HG03025 (cell line): ENCODE data around the gene AUH.
A peak's percentile ranks its signal among the peaks of the same experiment; 100 is the strongest.
"Not testable (repeated sequence)": the region's sequence is repeated elsewhere in the genome, so short reads cannot be mapped to it uniquely, and the experiment has no call there.

Experiments
- ATAC-seq: cut with Tn5 transposase; IDR thresholded peaks from one replicate; pipeline ENCODE4 v1.9.1; 2021; ENCODE audit warnings: mild to moderate bottlenecking, moderate library complexity; ENCODE audit not compliant: unreplicated experiment, low FRiP score

The AUH gene

GRCh38 chr9:91379426-91379825 lies 17.7 kb upstream of the AUH start:
- ATAC-seq, result no peak

GRCh38 chr9:91378695-91379127 lies 17.0 kb upstream of the AUH start:
- ATAC-seq, result no peak

GRCh38 chr9:91378054-91378453 lies 16.3 kb upstream of the AUH start:
- not testable (repeated sequence) for ATAC-seq

GRCh38 chr9:91376239-91376638 lies 14.5 kb upstream of the AUH start:
- ATAC-seq, result no peak

GRCh38 chr9:91374939-91375338 lies 13.2 kb upstream of the AUH start:
- no peak for ATAC-seq

GRCh38 chr9:91371894-91372293 lies 10.2 kb upstream of the AUH start:
- no peak for ATAC-seq

- ATAC-seq, result not testable (repeated sequence)
These were observed 8.3 kb upstream of the AUH start for GRCh38 chr9:91370006-91370405.

- ATAC-seq, result no peak
These were observed 3.0 kb upstream of the AUH start for GRCh38 chr9:91364702-91365101.

- ATAC-seq, result no peak
These were observed 2.3 kb upstream of the AUH start for GRCh38 chr9:91364005-91364404.

- peak; percentile 8 for ATAC-seq
These were observed 413 bp upstream of the AUH start for GRCh38 chr9:91362051-91362611.

GRCh38 chr9:91360551-91361290 lies 997 bp downstream of the AUH start:
- ATAC-seq, result no peak

GRCh38 chr9:91359734-91360470 lies 1.8 kb downstream of the AUH start:
- ATAC-seq, result no peak

GRCh38 chr9:91359083-91359482 lies 2.6 kb downstream of the AUH start:
- no peak for ATAC-seq

GRCh38 chr9:91354881-91355280 lies 6.8 kb downstream of the AUH start:
- no peak for ATAC-seq

- no peak for ATAC-seq
These were observed 12.6 kb downstream of the AUH start for GRCh38 chr9:91349115-91349555.

GRCh38 chr9:91348191-91348807 lies 13.4 kb downstream of the AUH start:
- ATAC-seq, result no peak

GRCh38 chr9:91347377-91347776 lies 14.3 kb downstream of the AUH start:
- no peak for ATAC-seq

- no peak for ATAC-seq
These were observed 15.1 kb downstream of the AUH start for GRCh38 chr9:91346644-91347043.

GRCh38 chr9:91345978-91346377 lies 15.7 kb downstream of the AUH start:
- ATAC-seq, result no peak

GRCh38 chr9:91342575-91342974 lies 19.1 kb downstream of the AUH start:
- ATAC-seq, result no peak

- ATAC-seq, result no peak
These were observed 20.0 kb downstream of the AUH start for GRCh38 chr9:91341749-91342148.
